ENCODE data around the gene DNAJC18. TPM values are rescaled to one million over a fixed set of nuclear protein-coding genes. Genes with fewer than 3 reads are reported as not detected.

DNAJC18 gene
- total and polyA plus RNA-seq, 8 donors, result under 0.01 to 12.1 (median 2.3) TPM; not detected in 1

GRCh38 chr5:139438707-139439012 is 665 bp downstream of the DNAJC18 start:
- H3K27me3 ChIP-seq, result no peaks in the 10 kb centered on the region
- peak overlapping the region; percentile 68 to 85 (median 78) for H3K4me3 ChIP-seq
- WGBS, 5 donors, result 21 to 29% (median 24%) methylated on average over 8 of the region's 8 CpGs
- no peak for TF ChIP-seq CTCF (IDR thresholded peaks at IDR 0.05)
- TF ChIP-seq POLR2A (IDR thresholded peaks at IDR 0.05), result no peak
- no peak for TF ChIP-seq EP300 (IDR thresholded peaks at IDR 0.05)
- no peak for TF ChIP-seq POLR2AphosphoS5 (IDR thresholded peaks at IDR 0.05)
- H3K27ac ChIP-seq, result peak overlapping the region; percentile 20 to 98 (median 96)
- intact Hi-C loops (cut with DNase I; ENCODE audit: low total_unique reads), result no loop called here
- H3K9me3 ChIP-seq, result no peaks in the 10 kb centered on the region
- H3K36me3 ChIP-seq, result peaks cover 0 to 23% (median 8%) of the 10 kb centered on the region in 4 donors
- peaks cover 4 to 17% (median 14%) of the 10 kb centered on the region in 4 donors for H3K4me1 ChIP-seq
- DNase-seq, result no peak

- Histone ChIP-seq H3K27me3 (no peaks in the 10 kb centered on the region), H3K36me3 (peaks cover 0 to 44% (median 21%) of the 10 kb centered on the region in 4 donors), H3K27ac (no peak overlapping the region), H3K4me1 (peaks cover 4 to 17% (median 14%) of the 10 kb centered on the region in 4 donors), H3K4me3 (no peak overlapping the region), H3K9me3 (no peaks in the 10 kb centered on the region)
- WGBS, 5 donors, result 93 to 97% (median 96%) methylated on average over 3 of the region's 3 CpGs
- no peak for DNase-seq
- intact Hi-C loops (cut with DNase I; ENCODE audit: low total_unique reads), result no loop called here
- TF ChIP-seq POLR2AphosphoS5 (IDR thresholded peaks at IDR 0.05), result no peak
- no peak for TF ChIP-seq CTCF (IDR thresholded peaks at IDR 0.05)
- TF ChIP-seq EP300 (IDR thresholded peaks at IDR 0.05), result no peak
- no peak for TF ChIP-seq POLR2A (IDR thresholded peaks at IDR 0.05)
Measured at GRCh38 chr5:139435676-139436075, 3.6 kb downstream of the DNAJC18 start.

- no peaks in the 10 kb centered on the region for H3K4me1 ChIP-seq
- H3K27me3 ChIP-seq, result no peaks in the 10 kb centered on the region
- intact Hi-C loops (cut with DNase I; ENCODE audit: low total_unique reads), result no loop called here
- no peak overlapping the region for H3K4me3 ChIP-seq
- H3K9me3 ChIP-seq, result no peaks in the 10 kb centered on the region
- no peak for DNase-seq
- H3K27ac ChIP-seq, result no peak overlapping the region
- WGBS, 5 donors, result 46 to 78% (median 58%) methylated on average over 1 of the region's 1 CpG
- no peak for TF ChIP-seq POLR2A (IDR thresholded peaks at IDR 0.05)
- TF ChIP-seq POLR2AphosphoS5 (IDR thresholded peaks at IDR 0.05), result no peak
- TF ChIP-seq CTCF (IDR thresholded peaks at IDR 0.05), result no peak
- peaks cover 2 to 71% (median 39%) of the 10 kb centered on the region in 4 donors for H3K36me3 ChIP-seq
Measured at GRCh38 chr5:139431706-139432105, 7.6 kb downstream of the DNAJC18 start.

GRCh38 chr5:139430015-139430414 is 9.3 kb downstream of the DNAJC18 start:
- H3K36me3 ChIP-seq, result peaks cover 3 to 85% (median 53%) of the 10 kb centered on the region in 4 donors
- WGBS, 5 donors, result 68 to 72% (median 68%) methylated on average over 2 of the region's 2 CpGs
- H3K4me3 ChIP-seq, result no peak overlapping the region
- no peaks in the 10 kb centered on the region for H3K9me3 ChIP-seq
- intact Hi-C loops (cut with DNase I; ENCODE audit: low total_unique reads), result no loop called here
- H3K4me1 ChIP-seq, result no peaks in the 10 kb centered on the region
- H3K27ac ChIP-seq, result no peak overlapping the region
- no peak for TF ChIP-seq POLR2A (IDR thresholded peaks at IDR 0.05)
- TF ChIP-seq CTCF (IDR thresholded peaks at IDR 0.05), result no peak
- no peak for TF ChIP-seq POLR2AphosphoS5 (IDR thresholded peaks at IDR 0.05)
- TF ChIP-seq EP300 (IDR thresholded peaks at IDR 0.05), result no peak
- no peaks in the 10 kb centered on the region for H3K27me3 ChIP-seq
- no peak for DNase-seq
